Left ventricle myocardium inferior (tissue), 1 donor: ENCODE data around the gene B9D1. TPM values are rescaled to one million over a fixed set of nuclear protein-coding genes. Genes with fewer than 3 reads are reported as not detected.

Experiments used
- DNase-seq: peaks from one replicate; pipeline ENCODE4 v3.0.0-alpha.2; 2020
- H3K27ac ChIP-seq: fragments of 200-600 bp; replicated peaks from 2 replicates; pipeline ENCODE4 v1.8.0; 2021
- H3K27me3 ChIP-seq: fragments of 200-600 bp; 2 replicates; pipeline ENCODE4 v1.8.0; 2021; ENCODE audit warnings: low read depth
- H3K36me3 ChIP-seq: fragments of 200-600 bp; 2 replicates; pipeline ENCODE4 v1.8.0; 2021
- H3K4me1 ChIP-seq: fragments of 200-600 bp; 2 replicates; pipeline ENCODE4 v1.8.0; 2021
- H3K4me3 ChIP-seq: fragments of 200-600 bp; 2 replicates; pipeline ENCODE4 v1.8.0; 2021; ENCODE audit warnings: mild to moderate bottlenecking, moderate library complexity
- H3K9me3 ChIP-seq: fragments of 200-600 bp; replicated peaks from 2 replicates; pipeline ENCODE4 v1.8.0; 2021
- CTCF ChIP-seq: fragments of 200-600 bp; IDR thresholded peaks from 2 replicates; pipeline ENCODE4 v1.8.0; 2021; ENCODE audit warnings: antibody characterized with exemption, mild to moderate bottlenecking, borderline replicate concordance
- intact Hi-C: fragments of 100-400 bp; cut with micrococcal nuclease; formaldehyde crosslinking; loops from one replicate; pipeline ENCODE4 v1.11.0; 2022
- total RNA-seq: library from RNA; stranded (reverse); fragmentation: NEBNext Ultra II Directional; extraction: Animal tissue kit (Norgen Biotek cat#: 25700); gene quantifications from one replicate; pipeline ENCODE4 v1.2.1, GENCODE V29; 2021
- donor health status: DM: no; HTN: yes; CAD: no; lungs with severe emphysema.

Gene B9D1
- total RNA-seq, 1 donor from 2014 or later, result 8.8 TPM

- Histone ChIP-seq H3K27ac (peak overlapping the region; percentile 64), H3K27me3 (no peaks in the 10 kb centered on the region), H3K4me1 (peaks cover 23% of the 10 kb centered on the region), H3K36me3 (no peaks in the 10 kb centered on the region), H3K9me3 (no peaks in the 10 kb centered on the region), H3K4me3 (no peak overlapping the region)
- DNase-seq, result no peak
- no peak for TF ChIP-seq CTCF
- intact Hi-C loops, result no loop called here
These were observed 35.1 kb upstream of the B9D1 start for GRCh38 chr17:19397556-19398041.

- Histone ChIP-seq H3K4me1 (peaks cover 27% of the 10 kb centered on the region), H3K9me3 (no peaks in the 10 kb centered on the region), H3K27me3 (no peaks in the 10 kb centered on the region), H3K4me3 (no peak overlapping the region), H3K27ac (no peak overlapping the region), H3K36me3 (no peaks in the 10 kb centered on the region)
- TF ChIP-seq CTCF, result no peak
- intact Hi-C loops, result no loop called here
- DNase-seq, result no peak
These were observed 29.8 kb upstream of the B9D1 start for GRCh38 chr17:19392303-19392702.

GRCh38 chr17:19391432-19391831 is 28.9 kb upstream of the B9D1 start:
- Histone ChIP-seq H3K4me3 (no peak overlapping the region), H3K36me3 (no peaks in the 10 kb centered on the region), H3K4me1 (peaks cover 36% of the 10 kb centered on the region), H3K27ac (no peak overlapping the region), H3K9me3 (no peaks in the 10 kb centered on the region), H3K27me3 (no peaks in the 10 kb centered on the region)
- TF ChIP-seq CTCF, result no peak
- intact Hi-C loops, result no loop called here
- no peak for DNase-seq

GRCh38 chr17:19390951-19391350 is 28.4 kb upstream of the B9D1 start:
- H3K36me3 ChIP-seq, result no peaks in the 10 kb centered on the region
- intact Hi-C loops, result no loop called here
- H3K27me3 ChIP-seq, result no peaks in the 10 kb centered on the region
- no peaks in the 10 kb centered on the region for H3K9me3 ChIP-seq
- H3K4me1 ChIP-seq, result peaks cover 41% of the 10 kb centered on the region
- no peak overlapping the region for H3K27ac ChIP-seq
- TF ChIP-seq CTCF, result no peak
- DNase-seq, result no peak
- H3K4me3 ChIP-seq, result no peak overlapping the region

- H3K4me1 ChIP-seq, result peaks cover 59% of the 10 kb centered on the region
- H3K27me3 ChIP-seq, result no peaks in the 10 kb centered on the region
- H3K9me3 ChIP-seq, result no peaks in the 10 kb centered on the region
- peak overlapping the region; percentile 88 for H3K27ac ChIP-seq
- TF ChIP-seq CTCF, result no peak
- intact Hi-C loops, result no loop called here
- H3K4me3 ChIP-seq, result no peak overlapping the region
- H3K36me3 ChIP-seq, result peaks cover 6% of the 10 kb centered on the region
- DNase-seq, result no peak
These were observed 26.6 kb upstream of the B9D1 start for GRCh38 chr17:19388791-19389785.
